NCI-H748 (cell line): ENCODE results near the gene SPG7.

Experiments used
- DNase-seq: peaks from one replicate; lab custom pipeline; 2025; ENCODE audit not compliant: unreplicated experiment; lab: John Stamatoyannopoulos, UW

Gene SPG7

DNA sequence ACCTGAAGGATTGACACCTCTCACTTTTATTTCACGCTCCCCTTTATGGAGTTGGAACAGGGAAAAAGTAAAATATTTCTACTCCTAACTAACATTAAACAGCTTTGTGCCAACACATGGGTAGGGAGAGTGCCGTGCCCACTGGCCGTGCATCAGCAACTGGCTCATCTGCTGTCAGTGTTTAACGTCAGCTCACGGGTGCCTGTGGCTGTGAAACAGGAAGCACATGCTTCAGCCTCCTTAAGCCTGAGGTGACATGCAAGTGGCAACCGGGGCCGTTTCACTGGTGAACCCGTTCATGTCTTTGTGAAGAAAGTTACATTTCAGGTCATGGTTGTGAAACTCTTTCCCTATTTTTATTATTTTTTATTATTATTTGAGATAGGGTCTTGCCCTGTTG lies 3.2 kb downstream of the SPG7 start:
- no peak for DNase-seq

DNA sequence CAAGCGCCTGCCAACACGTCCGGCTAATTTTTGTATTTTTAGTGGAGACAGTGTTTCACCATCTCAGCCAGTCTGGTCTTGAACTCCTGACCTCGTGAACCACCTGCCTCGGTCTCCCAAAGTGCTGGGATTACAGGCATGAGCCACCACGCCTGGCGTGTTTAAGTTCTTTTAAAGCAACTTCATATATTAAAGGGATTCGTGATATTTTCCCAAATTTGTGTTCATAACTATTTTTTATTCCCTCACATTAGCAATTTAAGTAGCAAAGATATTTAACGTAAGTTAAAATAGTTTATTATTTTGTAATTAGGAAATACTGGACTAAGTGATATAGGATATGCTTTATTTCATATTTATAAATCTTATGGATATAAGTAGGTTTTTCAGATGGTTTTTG lies 4.2 kb downstream of the SPG7 start:
- DNase-seq, result no peak

- no peak for DNase-seq
Measured at GRCh38 chr16:89517128-89517527, 8.9 kb downstream of the SPG7 start.

DNA sequence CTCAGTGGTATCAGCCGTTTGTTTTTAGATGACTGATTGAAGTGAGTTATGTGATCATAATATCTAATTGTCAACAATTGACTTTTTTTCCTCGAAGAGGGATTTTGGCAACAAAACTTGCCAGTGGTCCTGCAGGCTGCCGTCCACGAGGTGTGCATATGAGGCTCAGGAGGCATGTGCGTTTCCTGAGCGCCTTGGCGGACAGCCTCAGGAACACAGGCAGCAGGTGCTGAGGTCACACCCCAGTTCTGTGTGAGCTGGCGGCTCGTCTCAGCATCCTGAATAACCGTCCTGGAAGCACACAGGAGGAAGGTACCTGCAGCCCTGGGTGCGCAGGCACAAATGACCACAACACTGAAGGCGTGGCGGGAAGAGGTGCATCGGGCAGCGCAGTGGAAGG lies 11.7 kb downstream of the SPG7 start:
- no peak for DNase-seq

DNA sequence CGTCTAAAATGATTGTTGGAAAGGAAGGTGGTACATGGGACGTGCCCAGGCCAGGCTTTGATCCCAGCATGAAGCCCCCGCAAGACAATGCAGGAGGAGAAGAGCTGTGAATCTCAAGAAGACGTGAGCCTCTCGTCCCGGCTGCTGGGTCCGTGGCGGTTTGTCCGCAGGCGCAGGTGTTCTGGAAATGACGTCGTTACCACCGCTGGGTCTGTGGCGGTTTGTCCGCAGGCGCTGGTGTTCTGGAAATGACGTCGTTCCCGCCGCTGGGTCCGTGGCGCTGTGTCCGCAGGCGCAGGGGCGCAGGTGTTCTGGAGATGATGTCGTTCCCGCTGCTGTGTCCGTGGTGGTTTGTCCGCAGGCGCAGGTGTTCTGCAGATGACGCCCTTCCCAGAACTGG lies 14.1 kb downstream of the SPG7 start:
- no peak for DNase-seq

DNA sequence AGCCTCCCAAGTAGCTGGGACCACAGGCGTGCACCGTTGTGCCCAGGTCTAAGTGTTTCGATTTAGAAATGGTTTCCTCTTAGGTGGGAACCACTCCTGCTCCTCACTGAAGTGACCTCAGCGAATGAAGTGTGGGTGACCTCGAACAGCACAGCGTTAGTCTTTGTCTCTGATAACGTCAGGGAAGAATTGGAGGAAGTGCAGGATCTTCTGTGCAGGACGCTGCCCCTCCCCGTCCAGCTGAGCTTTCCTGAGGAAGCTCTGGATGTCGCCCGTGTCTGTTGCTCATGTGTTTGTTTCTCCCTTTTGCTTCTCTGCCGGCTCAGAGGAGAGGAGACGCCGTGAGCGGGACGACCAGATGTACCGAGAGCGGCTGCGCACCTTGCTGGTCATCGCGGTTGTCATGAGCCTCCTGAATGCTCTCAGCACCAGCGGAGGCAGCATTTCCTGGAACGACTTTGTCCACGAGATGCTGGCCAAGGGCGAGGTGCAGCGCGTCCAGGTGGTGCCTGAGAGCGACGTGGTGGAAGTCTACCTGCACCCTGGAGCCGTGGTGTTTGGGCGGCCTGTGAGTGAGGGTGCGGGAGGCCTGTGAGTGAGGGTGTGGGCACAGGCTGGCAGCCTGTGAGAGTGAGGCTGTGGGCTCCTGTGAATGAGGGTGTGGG lies 15.6 kb downstream of the SPG7 start:
- no peak for DNase-seq

DNA sequence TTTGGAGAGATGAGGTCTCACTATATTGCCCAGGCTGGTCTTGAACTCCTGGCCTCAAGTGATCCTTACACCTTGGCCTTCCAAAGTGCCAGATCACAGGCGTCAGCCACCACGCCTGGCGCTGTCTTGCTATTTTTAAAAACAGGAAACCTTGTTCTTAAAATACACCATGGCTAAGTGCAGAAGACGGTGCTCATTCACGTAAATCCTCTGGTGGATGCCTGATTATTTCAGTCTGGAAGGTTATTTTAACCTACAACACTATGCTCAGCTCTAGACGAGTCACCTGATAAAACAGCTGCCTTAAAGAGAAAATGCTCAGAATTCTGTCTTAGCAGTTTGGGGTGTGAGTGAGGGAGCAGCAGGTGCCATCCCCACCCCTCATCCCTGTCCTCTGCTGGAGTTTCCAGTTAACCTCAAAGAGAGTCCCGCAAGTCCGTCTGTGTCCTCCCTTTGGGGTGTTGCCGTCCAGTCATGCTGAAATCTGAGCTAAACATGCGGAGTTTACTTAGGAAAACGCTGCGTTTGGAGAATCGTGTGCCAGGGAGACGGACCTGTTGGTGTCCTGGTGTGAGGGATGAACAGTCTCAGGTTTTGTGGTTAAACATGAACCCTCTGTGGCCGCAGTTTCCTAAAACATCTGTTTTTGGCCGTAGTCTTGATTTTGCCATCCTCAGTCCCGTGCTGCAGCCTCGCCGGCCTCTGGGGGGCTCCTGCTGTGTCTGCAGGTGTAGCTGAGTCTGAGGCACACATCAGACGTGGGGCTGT lies 17.1 kb downstream of the SPG7 start:
- DNase-seq, result no peak

DNA sequence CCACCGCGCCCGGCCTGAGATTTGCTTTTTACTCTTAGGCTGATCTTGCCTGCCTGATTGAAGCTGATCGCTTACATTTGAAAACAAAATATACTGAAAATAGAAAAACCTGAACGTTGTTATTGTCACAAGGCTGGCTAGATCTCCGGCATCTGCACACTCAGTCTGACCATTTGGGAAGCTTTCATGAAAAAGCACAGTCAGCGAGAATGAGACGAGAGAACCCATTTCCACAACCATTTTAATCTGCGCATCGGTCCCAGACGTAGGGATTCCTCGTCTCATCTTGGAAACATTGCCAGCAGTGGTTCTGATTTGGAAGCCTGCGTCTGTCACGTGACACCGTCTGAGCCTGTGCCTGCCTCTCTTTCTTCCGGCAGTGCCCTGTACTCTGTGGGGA lies 20.9 kb downstream of the SPG7 start:
- no peak for DNase-seq

DNA sequence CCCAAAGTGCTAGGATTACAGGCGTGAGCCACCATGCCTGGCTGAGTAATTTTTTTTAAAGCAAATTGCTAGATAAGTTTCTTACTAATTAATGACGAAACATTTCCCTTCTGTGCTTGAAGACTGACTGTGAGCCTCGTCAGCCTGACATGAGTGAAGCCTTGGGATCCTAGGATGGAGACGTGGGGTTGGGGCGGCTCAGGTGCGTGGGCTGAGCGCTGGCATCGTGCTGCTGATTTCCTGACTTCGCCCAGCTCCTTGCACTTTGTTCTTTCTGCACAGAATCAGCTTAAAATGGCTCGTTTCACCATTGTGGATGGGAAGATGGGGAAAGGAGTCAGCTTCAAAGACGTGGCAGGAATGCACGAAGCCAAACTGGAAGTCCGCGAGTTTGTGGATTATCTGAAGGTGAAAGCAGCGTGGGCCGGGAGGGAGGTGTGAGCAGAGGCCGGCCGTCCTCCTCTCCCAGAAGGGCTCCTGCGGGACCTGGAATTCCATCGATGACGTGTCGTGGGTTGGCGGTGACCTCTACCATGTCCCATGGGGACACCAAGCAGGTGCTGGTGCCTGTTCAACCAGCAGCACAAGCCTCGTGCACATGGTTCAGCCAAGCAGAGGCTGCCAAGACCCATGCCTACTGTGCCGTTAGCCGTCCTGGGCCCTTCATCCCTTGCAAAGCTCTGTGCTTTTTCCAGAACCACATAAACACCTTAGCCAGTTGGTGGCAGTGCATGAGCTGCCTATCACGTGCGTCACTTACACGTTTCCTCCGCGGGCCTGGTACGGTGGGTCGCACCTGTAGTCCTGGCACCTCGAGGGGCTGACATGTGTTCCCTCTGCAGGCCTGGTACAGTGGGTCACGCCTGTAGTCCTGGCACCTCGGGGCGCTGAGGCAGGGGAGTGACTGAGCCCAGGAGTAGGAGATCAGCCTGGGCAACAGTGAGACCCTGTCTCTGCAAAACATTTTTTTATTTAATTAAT lies 22.5 kb downstream of the SPG7 start:
- DNase-seq, result no peak

DNA sequence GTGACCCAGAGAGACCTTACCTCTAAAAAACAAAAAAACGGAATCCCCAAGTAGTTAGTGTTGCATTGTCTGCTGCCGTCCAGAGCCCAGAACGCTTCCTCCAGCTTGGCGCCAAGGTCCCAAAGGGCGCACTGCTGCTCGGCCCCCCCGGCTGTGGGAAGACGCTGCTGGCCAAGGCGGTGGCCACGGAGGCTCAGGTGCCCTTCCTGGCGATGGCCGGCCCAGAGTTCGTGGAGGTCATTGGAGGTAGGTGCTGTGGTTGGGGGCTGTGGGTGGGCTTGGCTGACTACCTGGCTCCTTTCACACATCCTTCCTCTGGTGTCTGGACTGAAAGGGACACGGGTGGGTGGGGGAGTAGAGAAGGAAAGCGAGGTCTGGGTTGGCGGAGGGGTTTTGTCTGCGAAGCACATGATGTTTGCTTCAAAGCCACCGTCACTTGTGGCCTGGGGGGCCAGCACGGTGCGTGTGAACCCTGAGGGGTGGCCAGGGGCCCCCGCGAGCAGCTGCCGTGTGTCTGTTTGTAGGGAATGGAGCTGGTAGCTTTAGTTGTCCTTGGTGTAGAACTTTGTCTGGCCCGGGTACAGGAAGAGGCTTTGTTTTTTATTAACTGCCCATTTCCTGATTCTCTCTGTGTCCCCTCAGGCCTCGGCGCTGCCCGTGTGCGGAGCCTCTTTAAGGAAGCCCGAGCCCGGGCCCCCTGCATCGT lies 23.8 kb downstream of the SPG7 start:
- DNase-seq, result no peak

DNA sequence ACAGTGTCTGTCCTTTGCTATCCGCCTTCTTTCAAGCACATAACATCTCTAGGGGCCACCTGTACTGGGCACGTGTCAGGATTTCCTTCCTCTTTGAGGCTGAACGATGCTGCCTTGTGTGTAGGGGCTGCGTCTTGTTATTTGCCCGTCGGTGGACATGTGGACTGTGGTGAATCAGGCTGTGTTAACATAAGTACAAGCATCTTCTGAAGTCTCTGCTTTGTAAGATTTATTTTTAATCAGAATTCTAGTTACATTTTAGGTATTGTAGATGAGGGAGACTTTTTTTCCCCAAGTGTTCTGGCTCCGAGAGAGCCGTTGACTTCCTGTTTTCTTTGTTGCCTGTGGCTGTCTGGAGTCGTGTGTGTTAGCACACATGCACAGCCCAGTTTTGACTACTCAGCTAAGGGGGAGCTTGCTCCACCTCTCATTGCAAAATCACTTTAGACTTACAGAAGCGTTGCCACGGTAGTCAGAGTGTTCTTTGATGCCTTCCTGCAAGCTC lies 26.1 kb downstream of the SPG7 start:
- DNase-seq, result no peak

DNA sequence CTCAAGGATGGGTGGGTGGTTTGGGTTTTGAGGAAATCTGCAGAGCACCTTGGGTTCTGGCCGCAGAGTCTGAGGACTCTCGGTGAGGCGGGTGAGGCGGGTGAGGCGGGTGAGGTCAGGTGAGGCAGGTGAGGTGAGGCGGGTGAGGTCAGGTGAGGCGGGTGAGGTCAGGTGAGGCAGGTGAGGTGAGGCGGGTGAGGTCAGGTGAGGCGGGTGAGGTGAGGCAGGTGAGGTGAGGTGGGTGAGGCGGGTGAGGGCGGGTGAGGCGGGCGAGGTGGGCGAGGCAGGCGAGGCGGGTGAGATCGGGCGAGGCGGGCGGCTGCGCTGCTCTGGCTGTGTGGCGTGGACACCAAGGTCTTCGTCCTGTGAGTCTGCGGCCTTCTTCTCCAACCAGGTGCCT lies 28.2 kb downstream of the SPG7 start:
- DNase-seq, result no peak

- DNase-seq, result no peak
Measured at GRCh38 chr16:89536886-89537548, 28.8 kb downstream of the SPG7 start.

- DNase-seq, result no peak
Measured at GRCh38 chr16:89537549-89537925, 29.3 kb downstream of the SPG7 start.

- no peak for DNase-seq
Measured at GRCh38 chr16:89538286-89538685, 30.1 kb downstream of the SPG7 start.

DNA sequence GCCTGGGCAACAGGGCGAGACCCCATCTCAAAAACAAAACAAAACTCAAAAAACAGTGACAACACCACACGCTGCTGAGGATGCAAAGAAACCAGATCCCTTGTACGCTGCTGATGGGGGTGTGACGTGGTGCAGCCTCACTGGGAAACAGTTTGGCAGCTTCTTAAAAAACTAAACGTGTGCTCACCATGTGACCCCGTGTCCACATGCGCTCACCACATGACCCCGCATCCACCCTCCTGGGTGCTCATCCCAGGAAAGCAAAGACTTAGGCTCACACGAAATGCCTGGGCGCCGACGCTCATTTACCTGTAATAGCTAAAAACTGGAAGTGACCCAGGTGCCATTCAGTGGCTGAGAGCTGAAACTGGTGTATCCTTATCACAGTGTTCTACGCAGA lies 32.4 kb downstream of the SPG7 start:
- no peak for DNase-seq

DNA sequence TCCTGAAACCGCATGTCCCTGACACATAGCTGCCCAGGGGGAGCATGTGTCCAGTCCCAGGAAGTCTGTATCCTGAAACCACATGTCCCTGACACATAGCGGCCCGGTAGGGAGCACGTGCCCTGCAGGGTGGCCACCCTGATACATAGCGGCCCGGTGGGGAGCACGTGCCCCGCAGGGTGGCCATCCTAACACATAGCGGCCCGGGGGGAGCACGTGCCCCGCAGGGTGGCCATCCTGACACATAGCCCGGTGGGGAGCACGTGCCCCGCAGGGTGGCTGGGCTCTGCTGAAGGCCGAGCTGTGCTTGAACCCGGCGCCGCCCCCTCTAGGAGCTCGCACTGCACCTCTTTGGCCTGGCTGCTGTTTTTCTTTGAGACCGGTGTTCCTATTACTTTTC lies 33.6 kb downstream of the SPG7 start:
- DNase-seq, result no peak

- DNase-seq, result no peak
Measured at GRCh38 chr16:89544113-89544512, 35.9 kb downstream of the SPG7 start.

DNA sequence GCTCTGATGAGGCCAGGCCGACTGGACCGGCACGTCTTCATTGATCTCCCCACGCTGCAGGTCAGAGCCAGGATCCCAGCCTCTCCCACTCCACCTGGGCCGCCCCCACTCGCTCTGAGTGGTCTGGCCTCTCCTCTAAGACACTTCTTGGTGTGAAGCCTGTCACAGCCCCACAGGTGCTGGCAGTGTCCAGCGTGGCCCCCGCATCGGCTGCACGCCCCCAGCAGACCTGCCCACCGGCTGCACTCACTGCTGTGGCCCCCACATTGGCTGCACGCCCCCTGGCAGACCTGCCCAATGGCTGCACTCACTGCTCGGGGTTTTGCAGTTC lies 36.5 kb downstream of the SPG7 start:
- DNase-seq, result no peak

DNA sequence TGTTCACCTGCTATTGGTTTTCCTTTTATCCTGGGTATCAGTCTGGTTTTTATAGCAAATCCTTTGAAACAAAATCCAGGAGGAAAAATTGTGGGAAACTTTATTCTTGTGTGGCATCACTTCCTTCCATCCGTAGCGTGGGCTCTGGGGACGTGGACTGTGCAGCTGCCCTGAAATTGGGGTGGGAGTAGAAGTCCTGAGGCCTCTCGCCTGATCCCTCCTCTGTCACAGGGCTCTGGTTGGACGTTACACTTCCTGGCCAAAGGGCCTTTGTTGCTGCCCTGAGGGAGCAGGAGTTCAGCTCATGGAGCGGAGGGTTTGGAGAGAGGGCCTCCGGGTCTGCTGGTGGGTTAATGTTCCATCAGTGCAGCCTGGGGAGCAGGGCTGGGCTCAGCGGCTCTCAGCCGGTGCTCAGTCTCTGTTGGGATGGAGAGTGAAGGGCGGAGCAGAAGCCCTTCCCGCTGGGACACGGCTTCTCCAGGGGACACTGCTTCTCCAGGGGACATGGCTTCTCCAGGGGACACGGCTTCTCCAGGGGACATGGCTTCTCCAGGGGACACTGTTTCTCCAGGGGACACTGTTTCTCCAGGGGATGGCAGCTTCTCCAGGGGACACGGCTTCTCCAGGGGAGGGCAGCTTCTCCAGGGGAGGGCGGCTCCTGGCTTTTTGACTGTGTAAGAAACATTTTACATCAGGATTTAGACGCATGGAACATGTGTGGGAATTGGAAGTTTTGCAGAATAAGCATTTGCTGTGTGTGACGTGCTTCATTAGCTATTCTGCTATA lies 37.0 kb downstream of the SPG7 start:
- no peak for DNase-seq
